ENCODE results near the gene CAPZB.

CAPZB gene

DNA sequence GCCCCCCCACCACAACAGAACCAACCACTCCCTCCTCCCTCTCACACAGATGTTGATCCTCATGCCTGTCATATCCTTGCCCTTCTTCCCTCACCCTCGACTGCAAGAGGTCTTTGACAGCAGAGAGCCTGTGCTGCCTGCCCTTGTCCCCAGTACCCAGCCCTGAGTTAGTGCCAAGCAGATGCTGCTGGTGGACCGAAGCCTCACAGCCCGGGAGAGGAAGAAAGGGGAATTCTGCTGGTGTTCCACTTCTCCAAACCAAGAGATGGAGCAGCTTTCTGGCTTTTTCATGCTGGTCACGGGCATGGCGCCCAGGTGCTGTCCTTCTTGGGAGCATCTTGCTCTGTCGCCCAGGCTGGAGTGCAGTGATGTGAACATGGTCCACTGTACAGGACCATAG, 104.1 kb downstream of the CAPZB start:
- no peak for DNase-seq

- no peak for DNase-seq
Measured at GRCh38 chr1:19377812-19378718, 107.3 kb downstream of the CAPZB start.

DNA sequence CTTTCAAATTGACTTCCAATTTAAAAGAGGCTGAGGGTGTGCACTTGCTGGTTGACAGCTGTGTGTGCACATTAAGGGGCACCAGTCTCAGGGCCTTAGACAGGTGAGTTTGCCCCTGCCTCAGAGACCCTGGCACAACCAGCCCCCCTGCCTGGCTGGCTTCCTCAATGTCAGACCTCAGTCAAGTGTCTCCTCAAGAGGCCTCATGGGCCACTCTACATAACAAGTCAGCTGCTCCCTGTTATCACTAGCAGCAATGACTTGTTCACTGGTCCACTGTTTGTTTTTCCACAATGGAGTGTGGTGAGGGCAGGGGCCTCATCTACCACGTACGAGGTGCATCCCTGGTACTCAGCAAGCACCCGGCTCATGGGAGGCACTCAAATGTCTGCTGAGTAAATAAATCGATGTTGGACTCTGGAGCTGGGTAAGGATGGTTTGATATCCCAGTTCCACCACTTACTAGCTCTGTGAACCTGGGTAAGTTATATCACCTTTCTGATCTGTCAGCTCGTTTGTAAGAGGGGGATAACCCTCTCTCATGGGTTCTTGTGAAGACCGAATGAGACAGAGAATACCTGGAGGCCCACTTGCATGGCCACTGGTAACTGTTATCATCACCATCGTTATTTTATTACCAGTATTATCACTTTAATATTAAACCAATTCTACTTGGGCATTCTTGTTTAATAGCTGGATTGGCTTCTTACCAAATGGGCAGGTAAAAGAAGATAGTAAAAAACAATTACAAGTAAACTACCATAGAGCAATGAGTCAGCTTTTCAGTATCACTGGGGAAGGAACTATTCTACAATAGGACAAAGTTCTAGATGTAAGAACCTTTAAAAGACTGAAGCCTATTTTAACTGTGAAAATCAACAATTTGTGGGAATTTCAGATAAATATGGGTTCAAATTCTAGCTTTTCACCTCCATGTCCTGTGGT, 108.6 kb downstream of the CAPZB start:
- DNase-seq, result no peak

DNA sequence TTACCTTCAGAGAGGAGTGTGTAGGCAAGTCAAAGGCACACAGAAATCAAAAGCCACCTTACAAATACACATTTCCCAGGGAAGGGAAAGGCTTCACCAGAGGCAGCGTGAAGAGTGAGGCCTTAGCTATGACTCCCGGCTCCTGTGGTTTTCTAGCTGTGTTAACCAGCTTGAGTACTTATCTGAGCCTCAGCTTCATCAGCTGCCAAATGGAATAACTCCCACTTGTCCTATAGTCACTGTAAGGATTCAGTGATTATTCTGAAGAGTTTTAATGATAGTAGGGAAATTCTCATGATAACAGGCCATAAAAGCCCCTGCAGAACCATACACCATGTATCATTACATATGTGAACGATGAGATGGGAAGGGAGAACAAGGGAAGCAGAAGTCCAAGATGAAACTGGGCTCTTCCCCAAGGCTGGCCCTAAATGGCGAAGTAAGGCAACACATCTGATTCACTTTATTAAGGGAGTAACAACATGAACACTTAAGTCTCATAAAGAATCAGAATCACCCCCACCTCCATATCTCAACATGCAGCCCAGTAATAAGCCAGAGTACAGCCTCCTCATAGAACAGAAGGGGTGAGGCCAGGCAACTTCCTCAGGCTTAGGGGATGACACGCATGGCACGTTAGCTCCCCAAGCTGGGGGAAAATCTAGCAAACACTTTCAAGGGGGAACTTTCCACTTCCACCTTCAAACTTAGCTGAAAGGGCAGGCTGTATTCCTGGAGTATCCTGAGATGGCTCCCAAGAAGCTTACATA, 109.5 kb downstream of the CAPZB start:
- no peak for DNase-seq

DNA sequence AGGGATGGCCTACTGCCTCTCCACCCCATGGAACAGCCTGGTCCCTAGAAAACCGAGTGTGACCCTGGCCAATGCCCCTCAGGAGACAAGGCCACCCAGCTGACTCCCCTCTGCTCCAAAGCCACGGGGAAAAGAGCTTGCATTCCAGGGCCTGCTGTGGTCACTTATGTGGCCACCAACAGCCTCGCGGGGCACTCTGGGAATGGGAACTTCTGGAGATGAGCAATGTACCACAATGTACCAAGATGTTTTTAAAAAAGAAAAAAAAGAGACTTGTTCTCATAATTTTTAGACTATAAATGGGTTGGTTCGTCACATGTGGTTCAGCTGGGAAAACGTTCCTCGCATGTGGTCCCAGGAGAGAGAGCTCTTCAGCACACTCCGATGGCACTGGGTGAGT, 110.4 kb downstream of the CAPZB start:
- no peak for DNase-seq

DNA sequence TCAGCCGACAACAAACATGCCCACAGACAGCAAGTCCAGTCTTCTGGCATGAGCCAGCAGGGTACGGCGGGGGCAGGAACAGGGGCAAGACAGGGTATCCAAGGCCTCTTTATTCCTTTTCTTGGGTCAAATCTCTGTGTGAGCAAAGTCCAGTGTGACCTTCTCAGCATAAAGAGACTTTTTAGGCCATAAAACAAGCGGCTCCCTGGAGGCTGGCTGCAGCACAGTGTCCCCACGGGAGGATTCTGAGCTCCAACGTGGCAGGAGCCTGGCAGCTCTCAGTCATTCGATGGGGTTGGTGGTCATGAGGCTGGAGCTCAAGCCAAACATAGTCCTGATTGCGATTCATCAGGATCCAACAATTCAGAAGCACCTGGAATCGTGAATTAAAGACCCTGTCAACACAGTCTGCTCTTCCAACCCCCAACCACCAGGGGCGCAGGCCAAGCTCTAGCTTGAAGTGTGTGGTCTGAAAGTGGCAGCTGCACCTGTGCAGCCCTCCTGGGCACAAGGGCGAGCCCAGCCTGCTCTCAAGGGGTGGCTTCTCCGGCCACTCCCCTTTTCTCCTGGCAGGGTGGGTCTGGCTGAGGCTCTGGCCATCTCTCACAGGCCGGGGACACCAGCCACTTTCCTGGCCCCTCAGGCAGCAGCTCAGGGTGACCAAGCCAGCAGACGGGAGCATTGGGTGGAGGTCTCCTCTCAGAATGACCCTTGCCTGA, 111.1 kb downstream of the CAPZB start:
- DNase-seq, result no peak

DNA sequence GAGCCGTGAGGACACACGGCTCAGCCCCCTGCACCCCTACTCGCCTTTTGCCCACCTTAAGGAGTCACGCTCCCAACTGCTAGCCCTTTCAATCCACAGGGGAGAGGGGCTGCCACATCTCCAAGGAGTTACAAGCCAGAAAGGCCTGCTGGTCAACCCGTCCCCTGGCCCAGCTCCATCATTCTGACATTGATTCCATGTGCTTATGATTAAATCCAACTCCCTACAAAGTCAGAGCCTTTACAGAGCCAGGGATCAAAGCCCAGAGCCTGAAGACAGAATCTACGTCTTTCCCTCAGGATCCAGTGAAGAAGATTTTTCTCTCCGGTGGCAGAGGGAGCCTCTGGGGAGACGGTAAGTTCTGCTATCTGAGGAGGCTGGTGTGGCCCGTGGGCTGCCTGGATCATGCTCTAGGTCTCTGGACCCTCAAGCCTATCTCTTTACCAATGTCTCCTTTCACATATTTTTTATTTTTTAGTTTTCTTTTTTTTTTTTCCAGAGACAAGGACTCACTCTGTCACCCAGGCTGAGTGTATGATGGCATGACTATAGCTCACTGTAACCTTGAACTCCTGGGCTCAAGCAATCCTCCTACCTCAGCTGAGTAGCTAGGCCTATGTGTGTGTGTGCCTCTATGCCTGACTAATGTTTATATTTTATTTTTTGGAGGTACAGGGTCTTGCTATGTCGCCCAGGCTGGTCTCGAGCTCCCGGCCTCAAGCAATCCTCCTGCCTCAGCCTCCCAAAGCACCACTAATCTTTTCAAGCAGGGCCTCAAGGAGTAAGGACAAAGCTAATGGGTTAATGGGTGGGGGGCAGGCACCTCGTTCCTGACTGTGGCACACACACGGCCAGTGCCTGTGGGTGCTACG, 111.9 kb downstream of the CAPZB start:
- no peak for DNase-seq

GRCh38 chr1:19372602-19373001, 112.7 kb downstream of the CAPZB start:
- DNase-seq, result no peak

- DNase-seq, result no peak
Measured at GRCh38 chr1:19372136-19372514, 113.2 kb downstream of the CAPZB start.

DNA sequence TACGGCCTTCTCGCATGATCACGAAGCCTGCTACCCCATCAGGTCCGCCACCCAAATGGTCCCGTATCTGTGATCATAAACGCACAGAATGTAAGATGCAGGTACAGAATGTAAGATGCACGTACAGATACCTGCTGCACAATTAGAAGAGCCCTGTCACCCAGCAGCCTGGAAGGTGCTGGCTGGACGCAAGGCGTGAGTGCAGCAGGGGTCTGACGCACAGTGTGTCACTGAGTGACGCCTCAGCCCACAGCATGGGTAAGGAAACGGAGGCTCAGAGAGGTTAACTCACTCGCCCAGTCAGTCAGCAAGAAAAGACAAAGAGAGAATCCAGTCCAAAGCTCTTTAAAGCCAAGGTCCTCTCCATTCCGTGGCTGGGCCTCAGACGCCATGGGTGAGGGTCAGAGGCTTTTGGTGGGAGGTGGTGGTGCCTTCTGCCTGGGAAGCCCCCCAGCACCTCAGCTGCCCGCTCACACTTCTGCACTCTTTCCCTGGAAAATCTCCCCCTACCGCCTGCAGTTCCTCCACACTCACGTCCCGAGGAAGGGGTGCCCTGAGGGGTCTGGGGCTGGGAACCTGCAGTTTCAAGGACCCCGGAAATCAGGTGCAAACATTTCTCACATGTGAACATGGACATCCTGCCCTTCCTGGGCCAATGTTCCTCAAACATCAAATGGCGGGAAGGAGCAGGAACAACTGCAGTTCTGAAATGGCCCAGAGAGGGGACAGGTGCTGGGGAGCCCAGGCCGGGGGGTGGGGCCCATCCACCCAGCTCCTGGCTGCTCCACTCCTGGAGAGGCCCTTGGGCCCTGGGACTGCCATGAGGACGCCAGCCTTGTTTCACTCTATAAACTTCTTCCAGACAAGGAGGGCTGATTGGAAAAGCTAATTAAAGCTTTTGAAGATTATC, 113.9 kb downstream of the CAPZB start:
- DNase-seq, result no peak

DNA sequence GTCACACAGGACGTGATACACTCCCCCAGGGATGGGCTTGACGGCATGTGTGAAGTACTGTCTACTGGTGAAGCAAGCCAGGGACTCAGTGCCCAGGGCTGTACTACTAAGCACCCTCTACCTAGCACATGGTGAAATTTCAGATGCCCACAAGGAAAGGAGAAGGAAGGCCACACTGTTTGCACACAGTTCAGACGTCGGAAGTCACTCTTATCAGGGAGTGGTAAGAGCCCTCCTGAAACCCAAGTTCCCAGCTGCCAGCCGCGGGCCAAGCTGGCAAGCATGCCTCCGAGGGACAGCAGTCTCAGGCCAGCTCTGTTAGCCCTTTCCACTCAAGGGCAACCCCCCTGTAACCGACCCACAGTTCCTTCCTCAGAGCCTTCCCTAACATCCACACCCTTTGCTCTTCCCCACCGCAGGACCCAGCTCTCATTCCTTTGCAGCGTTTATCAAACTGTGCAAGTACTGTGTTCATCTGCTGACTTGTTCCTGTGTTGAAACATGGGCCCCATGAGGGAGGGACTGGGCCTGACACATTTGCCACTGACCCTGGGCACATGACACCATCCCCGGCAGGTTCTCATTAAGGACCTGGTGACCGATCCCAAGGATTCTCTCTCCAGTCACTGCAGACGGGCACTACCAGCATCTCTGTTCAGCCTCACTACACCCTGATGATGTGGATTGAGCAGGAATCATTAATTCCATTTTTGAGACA, 114.7 kb downstream of the CAPZB start:
- peak; percentile 94 for DNase-seq

GRCh38 chr1:19369396-19370090, 115.8 kb downstream of the CAPZB start:
- no peak for DNase-seq

- DNase-seq, result no peak
Measured at GRCh38 chr1:19368964-19369363, 116.4 kb downstream of the CAPZB start.

GRCh38 chr1:19368050-19368449, 117.3 kb downstream of the CAPZB start:
- DNase-seq, result no peak

DNA sequence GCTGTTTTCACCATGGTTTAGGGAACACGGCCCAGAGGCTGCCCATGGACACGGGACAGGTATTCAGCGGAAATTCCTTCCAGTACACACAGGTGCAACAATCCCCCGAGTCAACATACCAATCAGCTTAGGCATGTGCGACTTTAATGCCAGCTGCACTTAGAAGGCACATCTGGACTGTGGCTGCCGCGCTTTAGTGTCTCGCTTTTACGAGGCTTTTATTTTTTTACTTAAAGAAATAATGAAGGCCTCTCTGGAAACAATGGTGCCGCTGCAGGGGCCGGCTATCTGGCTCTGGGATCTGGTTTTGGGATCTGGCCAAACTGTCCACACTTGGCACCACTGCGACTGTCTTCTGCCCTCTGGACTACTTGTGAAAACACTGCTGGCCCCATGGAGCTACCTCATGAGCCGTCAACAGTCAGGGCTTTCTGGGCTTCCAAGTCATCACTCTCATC, 117.7 kb downstream of the CAPZB start:
- no peak for DNase-seq

GRCh38 chr1:19366599-19367536, 118.5 kb downstream of the CAPZB start:
- DNase-seq, result no peak

DNA sequence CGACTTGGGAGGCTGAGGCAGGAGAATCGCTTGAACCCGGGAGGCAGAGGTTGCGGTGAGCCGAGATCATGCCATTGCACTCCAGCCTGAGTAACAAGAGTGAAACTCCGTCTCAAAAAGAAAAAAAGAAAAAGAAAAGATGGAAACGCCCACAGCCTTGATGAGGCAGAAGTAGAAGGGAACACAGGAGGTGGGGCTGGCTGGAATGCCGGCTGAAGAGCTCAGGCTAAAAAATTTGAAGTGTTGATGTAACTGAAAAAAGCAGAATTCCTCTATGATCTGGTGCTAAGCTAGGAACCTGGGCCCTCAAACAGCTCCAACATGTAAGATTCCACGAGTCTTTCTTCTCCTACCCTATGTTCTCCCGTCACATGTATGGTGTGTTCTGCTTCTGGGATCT, 119.6 kb downstream of the CAPZB start:
- no peak for DNase-seq

Measured in GF-D8 (cell line).